HCT116 (cell line): ENCODE results near the gene CRB1. TPM values are rescaled to one million over a fixed set of nuclear protein-coding genes. Genes with fewer than 3 reads are reported as not detected.

ENCODE experiments used
- ATAC-seq: fragments of 200-7000 bp; cut with Tn5 transposase; 2 replicates; pipeline ENCODE4 v1.9.1; 2020; ENCODE audit warnings: mild to moderate bottlenecking, moderate library complexity
- BruUV-seq: library from RNA; stranded (reverse); fragments of 400-500 nt; replicated peaks from 2 replicates; lab custom pipeline; 2021; lab: Mats Ljungman, UMichigan
- CTCF ChIA-PET: fragments of 300-600 bp; sonication (Branson Sonifier 250); formaldehyde crosslinking; loops from one replicate; lab custom pipeline; 2021; ENCODE audit warnings: antibody characterized with exemption; lab: Charles Lee
- POLR2A ChIA-PET: fragments of 300-600, 350-600 bp; sonication (Branson Sonifier 250); formaldehyde crosslinking; loops from one replicate; lab custom pipeline; 2021; ENCODE audit warnings: antibody characterized with exemption; lab: Charles Lee
- RAD21 ChIA-PET, 2 experiments: fragments of 300-600 bp; sonication (Branson Sonifier 250); formaldehyde crosslinking; loops; one replicate each; lab custom pipeline; 2023; ENCODE audit warnings: low total read pairs in 2 of 2; ENCODE audit not compliant: uncharacterized antibody in 2 of 2, unreplicated experiment in 2 of 2, low non-redundant PET in 1 of 2; lab: Charles Lee
- DNase-seq: peaks from one replicate; pipeline ENCODE4 v3.0.0-alpha.2; 2010; ENCODE audit warnings: low read depth, low spot score
- H2AFZ ChIP-seq: fragments of 200-600 bp; shearing (Covaris generic), sonication (generic); 2 replicates; pipeline ENCODE4 v1.6.1; 2017; ENCODE audit warnings: low read depth, mixed run types, mixed read lengths, antibody characterized with exemption, low read length; ENCODE audit not compliant: poor library complexity, severe bottlenecking
- H3K27ac ChIP-seq: 2 replicates; pipeline ENCODE4 v1.5.1; 2012; ENCODE audit warnings: low read depth, low read length
- H3K27me3 ChIP-seq: fragments of 200-600 bp; sonication (generic); 2 replicates; pipeline ENCODE4 v1.6.1; 2016; ENCODE audit warnings: mixed run types, low read length, mixed read lengths; ENCODE audit not compliant: insufficient read depth
- H3K36me3 ChIP-seq, 2 experiments: fragments of 200-500 bp in 1 of 2; fragments of 200-600 bp in 1 of 2; sonication (Bioruptor generic) in 1 of 2; sonication (generic) in 1 of 2; 2 replicates each; pipeline versions ENCODE4 v1.5.1 to v1.6.1; 2014 to 2016; ENCODE audit warnings: low read length in 2 of 2, inconsistent platforms in 1 of 2, mixed read lengths in 1 of 2, mixed run types in 1 of 2; ENCODE audit not compliant: insufficient read depth in 2 of 2, control insufficient read depth in 1 of 2
- H3K4me1 ChIP-seq, 2 experiments: fragments of 200-600 bp in 1 of 2; sonication (generic) in 1 of 2; 2 replicates each; pipeline versions ENCODE4 v1.5.1 to v1.6.1; 2012 to 2017; ENCODE audit warnings: low read length in 2 of 2, inconsistent platforms in 1 of 2, mild to moderate bottlenecking in 1 of 2, mixed read lengths in 1 of 2, mixed run types in 1 of 2, moderate library complexity in 1 of 2; ENCODE audit not compliant: insufficient read depth in 2 of 2, control insufficient read depth in 1 of 2
- H3K4me2 ChIP-seq: fragments of 200-600 bp; sonication (generic); 2 replicates; pipeline ENCODE4 v1.6.1; 2017; ENCODE audit warnings: mixed run types, low read length, mixed read lengths
- H3K4me3 ChIP-seq, 2 experiments: fragments of 200-600 bp in 1 of 2; sonication (generic) in 1 of 2; replicated peaks in 1 of 2; 2 replicates each; pipeline ENCODE4 v1.5.1; 2011 to 2016; ENCODE audit warnings: low read length in 2 of 2, control low read depth in 1 of 2, low read depth in 1 of 2, mild to moderate bottlenecking in 1 of 2, mixed read lengths in 1 of 2, mixed run types in 1 of 2
- H3K79me2 ChIP-seq: fragments of 200-600 bp; sonication (generic); 2 replicates; pipeline ENCODE4 v1.6.1; 2017; ENCODE audit warnings: mild to moderate bottlenecking, mixed run types, low read length, moderate library complexity, mixed read lengths; ENCODE audit not compliant: insufficient read depth
- H3K9ac ChIP-seq: fragments of 200-600 bp; sonication (generic); 2 replicates; pipeline ENCODE4 v1.6.1; 2016; ENCODE audit warnings: low read length, mixed read lengths
- H3K9me2 ChIP-seq: fragments of 200-600 bp; sonication (generic), shearing (Covaris generic); 2 replicates; pipeline ENCODE4 v1.6.1; 2017; ENCODE audit warnings: mixed run types, mild to moderate bottlenecking, moderate library complexity; ENCODE audit not compliant: insufficient read depth
- H3K9me3 ChIP-seq, 2 experiments: fragments of 200-500 bp in 1 of 2; fragments of 200-600 bp in 1 of 2; sonication (Bioruptor generic) in 1 of 2; sonication (generic) in 1 of 2; 2 replicates each; pipeline ENCODE4 v1.6.1; 2014 to 2017; ENCODE audit warnings: low read length in 2 of 2, mixed read lengths in 2 of 2, inconsistent platforms in 1 of 2, low read depth in 1 of 2, mild to moderate bottlenecking in 1 of 2, mixed run types in 1 of 2, moderate library complexity in 1 of 2; ENCODE audit not compliant: control insufficient read depth in 1 of 2, insufficient read depth in 1 of 2
- H4K20me1 ChIP-seq: fragments of 200-600 bp; sonication (generic), shearing (Covaris generic); 2 replicates; pipeline ENCODE4 v1.6.1; 2017; ENCODE audit warnings: mixed run types, mild to moderate bottlenecking, moderate library complexity; ENCODE audit not compliant: insufficient read depth
- EGR1 ChIP-seq: IDR thresholded peaks from 2 replicates; pipeline ENCODE4 v1.6.1; 2012; ENCODE audit warnings: low read depth
- POLR2AphosphoS5 ChIP-seq: IDR thresholded peaks from 2 replicates; pipeline ENCODE4 v1.6.1; 2011; ENCODE audit warnings: mild to moderate bottlenecking, low read depth, low read length, moderate library complexity
- YY1 ChIP-seq: IDR thresholded peaks from 2 replicates; pipeline ENCODE4 v1.6.1; 2011; ENCODE audit warnings: low read length, low read depth, moderate library complexity, mild to moderate bottlenecking; ENCODE audit not compliant: insufficient replicate concordance; ENCODE audit errors: extremely low read depth
- ZNF274 ChIP-seq: fragments of 200-500 bp; sonication (Bioruptor generic); IDR thresholded peaks from 2 replicates; pipeline ENCODE4 v1.6.1; 2014; ENCODE audit warnings: mild to moderate bottlenecking, low read depth, low read length, inconsistent platforms
- intact Hi-C: fragments of 100-400 bp; cut with micrococcal nuclease; formaldehyde crosslinking; loops from 2 replicates; pipeline ENCODE4 v1.10.0; 2022
- total RNA-seq: library from RNA; stranded (reverse); gene quantifications from one replicate; pipeline ENCODE4 v1.2.1, GENCODE V29; 2021; ENCODE audit not compliant: unreplicated experiment
- TF ChIP-seq, protein P1 (sequence below): IDR thresholded peaks from 2 replicates; pipeline ENCODE4 v1.6.1; 2012
- TF ChIP-seq, protein P2 (sequence below): IDR thresholded peaks from 2 replicates; pipeline ENCODE4 v1.6.1; 2011; ENCODE audit warnings: mild to moderate bottlenecking, low read length, moderate library complexity; ENCODE audit not compliant: insufficient replicate concordance; ENCODE audit errors: extremely low read depth
- TF ChIP-seq, protein P3 (sequence below), 3 experiments: fragments of 200-600 bp in 1 of 3; sonication (generic) in 1 of 3; IDR thresholded peaks in 2 of 3; conservative IDR thresholded peaks in 1 of 3; 2 replicates each; pipeline ENCODE4 v1.5.1; 2012 to 2017; ENCODE audit warnings: low read depth in 2 of 3, low read length in 2 of 3, antibody characterized with exemption in 1 of 3, borderline replicate concordance in 1 of 3, control low read depth in 1 of 3, mild to moderate bottlenecking in 1 of 3, mixed read lengths in 1 of 3, mixed run types in 1 of 3, moderate library complexity in 1 of 3; ENCODE audit not compliant: insufficient read depth in 1 of 3

The CRB1 gene
- total RNA-seq, 1 experiment from 2014 or later, result 0.07 TPM

GRCh38 chr1:197481101-197481500, 213.0 kb downstream of the CRB1 start:
- TF ChIP-seq POLR2AphosphoS5 (no peak), EGR1 (no peak), YY1 (no peak), ZNF274 (no peak)
- TF ChIP-seq, protein P1, sequence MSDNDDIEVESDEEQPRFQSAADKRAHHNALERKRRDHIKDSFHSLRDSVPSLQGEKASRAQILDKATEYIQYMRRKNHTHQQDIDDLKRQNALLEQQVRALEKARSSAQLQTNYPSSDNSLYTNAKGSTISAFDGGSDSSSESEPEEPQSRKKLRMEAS, result no peak
- TF ChIP-seq, protein P2, sequence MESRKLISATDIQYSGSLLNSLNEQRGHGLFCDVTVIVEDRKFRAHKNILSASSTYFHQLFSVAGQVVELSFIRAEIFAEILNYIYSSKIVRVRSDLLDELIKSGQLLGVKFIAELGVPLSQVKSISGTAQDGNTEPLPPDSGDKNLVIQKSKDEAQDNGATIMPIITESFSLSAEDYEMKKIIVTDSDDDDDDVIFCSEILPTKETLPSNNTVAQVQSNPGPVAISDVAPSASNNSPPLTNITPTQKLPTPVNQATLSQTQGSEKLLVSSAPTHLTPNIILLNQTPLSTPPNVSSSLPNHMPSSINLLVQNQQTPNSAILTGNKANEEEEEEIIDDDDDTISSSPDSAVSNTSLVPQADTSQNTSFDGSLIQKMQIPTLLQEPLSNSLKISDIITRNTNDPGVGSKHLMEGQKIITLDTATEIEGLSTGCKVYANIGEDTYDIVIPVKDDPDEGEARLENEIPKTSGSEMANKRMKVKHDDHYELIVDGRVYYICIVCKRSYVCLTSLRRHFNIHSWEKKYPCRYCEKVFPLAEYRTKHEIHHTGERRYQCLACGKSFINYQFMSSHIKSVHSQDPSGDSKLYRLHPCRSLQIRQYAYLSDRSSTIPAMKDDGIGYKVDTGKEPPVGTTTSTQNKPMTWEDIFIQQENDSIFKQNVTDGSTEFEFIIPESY, result no peak
- TF ChIP-seq, protein P3, sequence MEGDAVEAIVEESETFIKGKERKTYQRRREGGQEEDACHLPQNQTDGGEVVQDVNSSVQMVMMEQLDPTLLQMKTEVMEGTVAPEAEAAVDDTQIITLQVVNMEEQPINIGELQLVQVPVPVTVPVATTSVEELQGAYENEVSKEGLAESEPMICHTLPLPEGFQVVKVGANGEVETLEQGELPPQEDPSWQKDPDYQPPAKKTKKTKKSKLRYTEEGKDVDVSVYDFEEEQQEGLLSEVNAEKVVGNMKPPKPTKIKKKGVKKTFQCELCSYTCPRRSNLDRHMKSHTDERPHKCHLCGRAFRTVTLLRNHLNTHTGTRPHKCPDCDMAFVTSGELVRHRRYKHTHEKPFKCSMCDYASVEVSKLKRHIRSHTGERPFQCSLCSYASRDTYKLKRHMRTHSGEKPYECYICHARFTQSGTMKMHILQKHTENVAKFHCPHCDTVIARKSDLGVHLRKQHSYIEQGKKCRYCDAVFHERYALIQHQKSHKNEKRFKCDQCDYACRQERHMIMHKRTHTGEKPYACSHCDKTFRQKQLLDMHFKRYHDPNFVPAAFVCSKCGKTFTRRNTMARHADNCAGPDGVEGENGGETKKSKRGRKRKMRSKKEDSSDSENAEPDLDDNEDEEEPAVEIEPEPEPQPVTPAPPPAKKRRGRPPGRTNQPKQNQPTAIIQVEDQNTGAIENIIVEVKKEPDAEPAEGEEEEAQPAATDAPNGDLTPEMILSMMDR (IDR thresholded peaks at IDR 0.05 in 2 of 3, conservative IDR thresholded peaks at IDR 0.05 in 1 of 3; ENCODE audit: borderline replicate concordance in 1 of 3, insufficient read depth in 1 of 3, low read depth in 2 of 3, low read length in 2 of 3), result no peak
- intact Hi-C loops, result no loop called here
- CTCF ChIA-PET, result no interaction called here

More at GRCh38 chr1:197481101-197481500, 213.0 kb downstream of the CRB1 start:
- no peaks in the 10 kb centered on the region for H3K79me2 ChIP-seq
- H4K20me1 ChIP-seq, result no peaks in the 10 kb centered on the region
- no peaks in the 10 kb centered on the region for H3K36me3 ChIP-seq
- no TSS peak for BruUV-seq
- H3K27me3 ChIP-seq, result no peaks in the 10 kb centered on the region
- POLR2A ChIA-PET, result no interaction called here
- no peak for DNase-seq
- H3K4me3 ChIP-seq, result no peak overlapping the region
- H3K4me2 ChIP-seq, result no peak overlapping the region
- no peak overlapping the region for H3K27ac ChIP-seq
- no peak for ATAC-seq
- no peaks in the 10 kb centered on the region for H3K4me1 ChIP-seq
- RAD21 ChIA-PET, result no interaction called here
- no peaks in the 10 kb centered on the region for H3K9me3 ChIP-seq
- no peaks in the 10 kb centered on the region for H3K9me2 ChIP-seq
- no peak overlapping the region for H3K9ac ChIP-seq
- H2AFZ ChIP-seq, result no peak overlapping the region
